Measurements from ENCODE around the gene TTC31.
A peak's percentile ranks its signal among the peaks of the same experiment; 100 is the strongest.

The TTC31 gene

DNA sequence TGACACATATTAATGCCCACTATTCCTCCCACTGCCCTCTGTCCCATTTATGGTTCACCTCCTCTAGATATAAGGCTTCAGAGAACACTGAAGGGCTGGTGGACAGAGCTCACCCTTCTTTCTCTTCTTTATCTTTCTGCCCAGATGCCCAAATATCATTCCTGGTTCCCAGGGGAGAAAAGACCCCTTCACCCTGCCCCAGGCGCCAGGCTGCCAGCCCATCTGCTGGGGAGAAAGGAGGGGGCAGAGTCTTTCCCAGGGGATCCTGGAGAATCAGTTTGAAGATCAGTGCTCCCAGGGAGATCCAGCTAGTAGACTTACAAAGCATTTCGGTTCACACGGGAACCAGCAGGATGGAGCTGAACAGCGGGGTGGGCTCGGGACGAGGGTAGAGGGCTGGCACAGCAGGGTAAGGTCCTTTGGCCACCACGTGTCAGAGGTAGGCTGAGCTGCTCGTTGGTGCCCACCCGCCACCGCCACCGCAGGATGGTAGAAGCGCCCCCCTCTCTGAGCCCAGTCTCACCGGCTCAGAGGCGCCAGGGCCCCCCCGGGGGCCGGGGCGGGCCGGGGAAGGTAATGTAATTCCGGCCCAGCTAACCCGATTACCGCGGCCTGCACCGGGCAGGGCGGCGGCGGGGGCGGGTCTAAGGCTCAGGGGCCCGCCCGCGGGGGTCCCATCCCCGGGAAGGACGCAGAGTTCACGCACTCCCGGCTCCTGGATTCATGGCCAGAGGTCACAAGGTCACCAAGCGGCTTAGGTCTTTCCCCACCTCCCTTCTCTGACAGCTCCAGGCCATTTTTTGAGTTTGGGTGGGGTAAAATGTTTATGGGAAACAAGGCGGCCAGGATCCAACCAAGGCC lies 30.1 kb downstream of the TTC31 start:
- H3K27ac ChIP-seq: no peak overlapping the region
- no peaks in the 10 kb centered on the region for H3K9me3 ChIP-seq
- H3K4me3 ChIP-seq (ENCODE audit: low read depth in 1 of 2, low read length in 1 of 2): no peak overlapping the region
- H3K4me1 ChIP-seq (ENCODE audit: control insufficient read depth in 1 of 2, insufficient read depth in 1 of 2, low read depth in 1 of 2, low read length in 1 of 2): peaks cover 34 to 37% of the 10 kb centered on the region in 2 experiments
- H3K36me3 ChIP-seq: no peaks in the 10 kb centered on the region
- peaks cover 100% of the 10 kb centered on the region for H3K27me3 ChIP-seq
- TF ChIP-seq, protein P1, sequence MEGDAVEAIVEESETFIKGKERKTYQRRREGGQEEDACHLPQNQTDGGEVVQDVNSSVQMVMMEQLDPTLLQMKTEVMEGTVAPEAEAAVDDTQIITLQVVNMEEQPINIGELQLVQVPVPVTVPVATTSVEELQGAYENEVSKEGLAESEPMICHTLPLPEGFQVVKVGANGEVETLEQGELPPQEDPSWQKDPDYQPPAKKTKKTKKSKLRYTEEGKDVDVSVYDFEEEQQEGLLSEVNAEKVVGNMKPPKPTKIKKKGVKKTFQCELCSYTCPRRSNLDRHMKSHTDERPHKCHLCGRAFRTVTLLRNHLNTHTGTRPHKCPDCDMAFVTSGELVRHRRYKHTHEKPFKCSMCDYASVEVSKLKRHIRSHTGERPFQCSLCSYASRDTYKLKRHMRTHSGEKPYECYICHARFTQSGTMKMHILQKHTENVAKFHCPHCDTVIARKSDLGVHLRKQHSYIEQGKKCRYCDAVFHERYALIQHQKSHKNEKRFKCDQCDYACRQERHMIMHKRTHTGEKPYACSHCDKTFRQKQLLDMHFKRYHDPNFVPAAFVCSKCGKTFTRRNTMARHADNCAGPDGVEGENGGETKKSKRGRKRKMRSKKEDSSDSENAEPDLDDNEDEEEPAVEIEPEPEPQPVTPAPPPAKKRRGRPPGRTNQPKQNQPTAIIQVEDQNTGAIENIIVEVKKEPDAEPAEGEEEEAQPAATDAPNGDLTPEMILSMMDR (IDR thresholded peaks at IDR 0.05): no peak

DNA sequence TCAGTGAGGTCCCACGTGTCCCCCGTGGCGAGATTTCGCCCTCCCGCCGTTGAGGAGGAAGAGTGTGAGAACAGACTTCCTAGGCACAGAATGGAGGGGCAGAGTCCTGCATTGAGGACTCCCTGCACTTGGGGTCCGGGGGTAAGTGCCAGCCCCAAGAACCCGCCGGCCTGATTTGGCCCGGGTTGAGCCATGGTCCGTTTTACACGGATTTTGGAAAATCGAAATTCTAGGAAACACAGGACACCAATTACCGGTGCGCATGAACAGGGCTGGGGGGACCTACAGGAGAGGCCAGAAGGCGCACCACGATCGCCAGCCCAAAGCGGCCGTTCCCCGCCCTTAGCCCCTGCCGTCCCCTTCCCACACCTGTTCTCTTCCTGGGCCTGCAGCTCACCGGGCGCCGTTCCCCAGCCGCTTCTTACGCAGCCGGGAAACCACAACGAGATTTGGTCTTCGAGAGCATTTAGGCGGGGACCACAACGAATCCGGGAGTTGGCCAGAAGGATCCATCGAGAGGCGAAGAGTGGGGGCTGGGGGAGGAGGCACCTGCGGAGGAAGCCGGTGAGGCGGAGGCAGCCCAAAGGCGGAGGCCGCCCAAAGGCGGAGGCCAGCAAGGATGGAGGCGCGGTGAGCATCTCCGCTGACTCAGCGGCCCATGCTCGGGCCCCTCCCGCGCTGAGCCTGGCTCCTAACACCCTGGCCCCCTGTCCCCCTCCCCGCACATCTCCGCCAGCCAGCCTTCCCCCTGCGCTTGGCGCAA lies 30.9 kb downstream of the TTC31 start:
- H3K4me3 ChIP-seq (ENCODE audit: low read depth in 1 of 2, low read length in 1 of 2): peak overlapping the region in 1 of 2 experiments; percentile 66
- TF ChIP-seq, protein P1 (IDR thresholded peaks at IDR 0.05): no peak
- no peaks in the 10 kb centered on the region for H3K36me3 ChIP-seq
- H3K27ac ChIP-seq: no peak overlapping the region
- no peaks in the 10 kb centered on the region for H3K9me3 ChIP-seq
- H3K4me1 ChIP-seq (ENCODE audit: control insufficient read depth in 1 of 2, insufficient read depth in 1 of 2, low read depth in 1 of 2, low read length in 1 of 2): peaks cover 29 to 32% of the 10 kb centered on the region in 2 experiments
- H3K27me3 ChIP-seq: peaks cover 100% of the 10 kb centered on the region

DNA sequence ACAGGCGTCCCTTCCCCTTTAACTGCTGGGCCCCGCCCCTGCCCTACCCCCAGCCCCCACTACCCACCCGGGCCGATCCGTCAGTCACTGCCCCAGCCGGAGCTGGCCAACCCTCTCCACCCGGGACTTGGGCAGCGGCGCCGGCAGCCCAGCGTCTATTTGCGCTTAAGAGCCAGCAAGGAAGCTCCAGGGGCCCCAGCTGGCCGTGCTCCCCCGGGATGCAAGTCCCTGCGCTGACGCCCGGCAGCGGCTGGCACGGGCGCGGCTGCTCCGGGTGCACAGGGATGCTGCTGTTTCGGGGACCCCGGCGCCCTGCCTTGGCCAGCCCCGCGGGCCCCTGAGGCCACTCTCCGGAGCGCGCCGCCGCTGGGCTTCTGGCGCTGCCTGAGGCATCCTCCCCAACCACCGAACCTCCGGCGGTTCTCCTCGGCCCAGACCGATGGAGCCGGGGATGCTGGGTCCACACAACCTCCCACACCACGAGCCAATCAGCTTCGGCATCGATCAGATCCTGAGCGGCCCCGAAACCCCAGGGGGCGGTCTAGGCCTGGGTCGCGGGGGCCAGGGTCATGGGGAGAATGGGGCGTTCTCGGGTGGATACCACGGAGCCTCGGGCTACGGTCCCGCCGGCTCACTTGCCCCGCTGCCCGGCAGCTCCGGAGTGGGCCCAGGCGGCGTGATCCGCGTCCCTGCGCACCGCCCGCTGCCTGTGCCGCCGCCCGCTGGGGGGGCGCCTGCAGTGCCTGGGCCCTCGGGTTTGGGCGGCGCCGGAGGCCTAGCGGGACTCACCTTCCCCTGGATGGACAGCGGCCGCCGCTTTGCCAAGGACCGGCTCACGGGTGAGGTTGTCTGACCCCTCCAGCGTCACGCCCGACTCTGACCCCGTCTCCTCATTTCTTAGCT lies 31.7 kb downstream of the TTC31 start, which contains the start of gene TLX2:
TSS of gene TLX2 (plus strand) at position 83 of the 903 bp plus-strand sequence. CDS start at position 440, 357 bp downstream.
- TF ChIP-seq, protein P1 (IDR thresholded peaks at IDR 0.05): no peak
- peaks cover 29 to 32% of the 10 kb centered on the region in 2 experiments for H3K4me1 ChIP-seq (ENCODE audit: control insufficient read depth in 1 of 2, insufficient read depth in 1 of 2, low read depth in 1 of 2, low read length in 1 of 2)
- no peaks in the 10 kb centered on the region for H3K9me3 ChIP-seq
- no peaks in the 10 kb centered on the region for H3K36me3 ChIP-seq
- H3K27me3 ChIP-seq: peaks cover 100% of the 10 kb centered on the region
- H3K27ac ChIP-seq: no peak within 1 kb of the TSS
- peak within 1 kb of the TSS in 1 of 2 experiments; percentile 66 for H3K4me3 ChIP-seq (ENCODE audit: low read depth in 1 of 2, low read length in 1 of 2)

DNA sequence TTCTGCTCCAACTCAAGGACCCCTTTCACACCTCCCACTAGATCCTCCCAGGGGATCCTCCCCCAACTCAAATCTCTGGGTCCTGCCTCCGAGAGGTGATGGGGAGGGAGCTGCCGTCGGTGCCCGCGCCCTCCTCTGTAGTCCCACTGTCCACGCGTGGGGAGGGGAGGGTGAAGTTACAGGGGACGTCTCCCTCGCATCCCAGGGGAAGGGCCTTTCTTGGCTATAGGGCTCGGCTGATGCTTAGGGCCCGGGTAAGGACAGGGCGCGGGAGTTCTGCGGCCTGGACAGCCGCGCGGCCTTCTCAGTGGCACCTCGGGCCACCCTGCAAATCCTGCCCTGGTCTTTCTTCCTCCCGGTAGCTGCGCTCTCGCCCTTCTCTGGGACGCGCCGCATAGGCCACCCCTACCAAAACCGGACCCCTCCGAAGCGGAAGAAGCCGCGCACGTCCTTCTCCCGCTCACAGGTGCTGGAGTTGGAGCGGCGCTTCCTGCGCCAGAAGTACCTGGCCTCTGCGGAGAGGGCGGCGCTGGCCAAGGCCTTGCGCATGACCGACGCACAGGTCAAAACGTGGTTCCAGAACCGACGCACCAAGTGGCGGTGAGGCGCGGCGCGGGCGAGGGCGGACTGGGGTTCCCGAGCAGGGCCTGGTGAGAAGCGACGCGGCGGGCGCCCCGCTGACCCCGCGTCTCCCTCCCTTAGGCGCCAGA lies 32.5 kb downstream of the TTC31 start:
- Histone ChIP-seq H3K4me1 (ENCODE audit: control insufficient read depth in 1 of 2, insufficient read depth in 1 of 2, low read depth in 1 of 2, low read length in 1 of 2) (peaks cover 29 to 32% of the 10 kb centered on the region in 2 experiments), H3K9me3 (no peaks in the 10 kb centered on the region), H3K36me3 (no peaks in the 10 kb centered on the region), H3K27ac (no peak overlapping the region), H3K27me3 (peaks cover 100% of the 10 kb centered on the region), H3K4me3 (ENCODE audit: low read depth in 1 of 2, low read length in 1 of 2) (peak overlapping the region; percentile 54 to 66)
- TF ChIP-seq, protein P1 (IDR thresholded peaks at IDR 0.05): no peak
